ENCODE results near the gene PALLD.
"Not testable (repeated sequence)": the region's sequence is repeated elsewhere in the genome, so short reads cannot be mapped to it uniquely, and the experiment has no call there.

Gene PALLD

GRCh38 chr4:168496834-168497233 is at the start of gene PALLD:
Gene PALLD (plus strand): TSS chr4:168497052.
- no peak for DNase-seq

DNA sequence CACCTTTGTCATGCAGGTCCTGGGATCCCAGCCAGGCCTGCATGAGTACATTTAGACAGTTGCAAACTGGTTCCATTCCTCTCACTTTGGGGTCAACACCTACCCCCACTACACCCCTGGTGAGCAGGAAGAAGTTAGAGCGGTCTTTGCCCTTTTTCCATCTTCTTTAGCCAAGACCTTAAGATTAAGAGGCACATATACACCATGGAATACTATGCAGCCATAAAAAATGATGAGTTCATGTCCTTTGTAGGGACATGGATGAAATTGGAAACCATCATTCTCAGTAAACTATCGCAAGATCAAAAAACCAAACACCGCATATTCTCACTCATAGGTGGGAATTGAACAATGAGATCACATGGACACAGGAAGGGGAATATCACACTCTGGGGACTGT is 47.8 kb upstream of the PALLD start:
- not testable (repeated sequence) for DNase-seq

- DNase-seq = no peak
Measured at GRCh38 chr4:168449719-168450452, 47.0 kb upstream of the PALLD start.

DNA sequence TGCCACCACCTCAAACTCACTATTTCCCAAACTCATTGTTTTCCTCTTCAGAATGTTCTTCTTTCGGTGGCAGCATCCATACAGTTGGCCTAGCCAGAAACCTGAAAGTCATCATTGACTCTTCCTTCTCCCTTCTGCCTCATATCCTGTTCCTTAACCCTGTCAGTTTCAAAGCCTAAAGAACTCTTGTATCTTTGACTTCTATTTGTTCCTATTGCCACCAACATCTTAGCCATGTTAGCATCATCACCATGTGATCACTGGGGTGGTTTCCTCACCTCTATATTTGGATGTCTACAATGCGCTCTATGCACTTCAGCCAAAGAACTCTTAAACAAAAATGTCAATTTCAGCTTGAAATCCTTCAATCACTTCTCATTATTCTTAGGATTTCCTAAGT is 45.5 kb upstream of the PALLD start:
- DNase-seq = no peak

GRCh38 chr4:168451744-168452390 is 45.0 kb upstream of the PALLD start:
- DNase-seq = no peak

DNA sequence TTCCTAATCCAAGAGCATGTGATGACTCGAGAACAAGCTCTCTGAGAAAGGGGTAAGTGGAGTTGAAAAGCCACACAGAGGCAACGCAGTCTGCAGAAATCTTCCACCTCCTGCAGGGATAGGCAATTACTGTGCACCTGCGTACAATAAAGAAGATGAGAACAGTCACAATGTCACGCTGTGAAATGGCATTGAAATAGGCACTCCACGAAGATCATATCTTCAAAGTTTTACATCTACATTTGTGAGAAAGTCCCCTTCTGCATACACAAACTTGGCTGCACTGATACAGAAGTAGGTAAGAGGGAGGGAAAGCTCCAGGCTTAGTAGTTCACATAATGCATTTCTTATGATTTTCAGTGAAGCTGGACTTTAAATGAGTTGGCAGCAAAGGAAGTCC is 43.7 kb upstream of the PALLD start:
- no peak for DNase-seq

DNA sequence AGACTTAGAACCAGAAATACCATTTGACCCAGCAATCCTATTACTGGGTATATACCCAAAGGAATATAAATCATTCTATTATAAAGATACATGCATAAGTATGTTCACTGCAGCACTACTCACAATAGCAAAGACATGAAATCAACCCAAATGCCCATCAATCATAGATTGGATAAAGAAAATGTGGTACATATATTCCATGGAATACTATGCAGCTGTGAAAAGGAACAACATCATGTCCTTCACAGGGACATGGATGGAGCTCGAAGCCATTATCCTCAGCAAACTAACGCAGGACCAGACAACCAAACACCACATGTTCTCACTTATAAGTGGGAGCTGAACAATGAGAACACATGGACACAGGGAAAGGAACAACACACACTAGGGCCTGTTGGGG is 38.6 kb upstream of the PALLD start:
- not testable (repeated sequence) for DNase-seq

GRCh38 chr4:168461821-168462220 is 35.0 kb upstream of the PALLD start:
- no peak for DNase-seq

GRCh38 chr4:168472920-168473319 is 23.9 kb upstream of the PALLD start:
- no peak for DNase-seq

- DNase-seq = no peak
Measured at GRCh38 chr4:168474660-168475320, 22.1 kb upstream of the PALLD start.

GRCh38 chr4:168475745-168476144 is 21.1 kb upstream of the PALLD start:
- DNase-seq = no peak

DNA sequence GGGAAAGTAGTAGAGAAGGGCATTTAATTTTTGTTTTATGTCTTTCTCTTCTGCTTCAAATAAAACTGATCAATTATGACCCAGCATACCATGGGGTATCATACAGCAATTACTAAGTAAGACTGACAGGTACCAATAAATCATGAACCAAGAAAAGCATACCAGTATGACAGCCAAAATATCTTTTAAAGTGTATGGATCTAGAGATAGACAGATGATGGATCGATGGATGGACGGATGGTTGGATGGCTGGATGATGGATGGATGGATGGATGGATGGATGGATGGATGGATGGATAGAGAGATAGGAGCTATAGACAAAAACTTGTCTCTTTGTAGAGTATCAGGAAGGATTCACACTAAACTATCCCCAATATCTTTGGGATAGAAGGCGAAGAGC is 18.0 kb upstream of the PALLD start:
- DNase-seq = no peak

- peak; percentile 46 for DNase-seq
Measured at GRCh38 chr4:168480931-168481611, 15.8 kb upstream of the PALLD start.

DNA sequence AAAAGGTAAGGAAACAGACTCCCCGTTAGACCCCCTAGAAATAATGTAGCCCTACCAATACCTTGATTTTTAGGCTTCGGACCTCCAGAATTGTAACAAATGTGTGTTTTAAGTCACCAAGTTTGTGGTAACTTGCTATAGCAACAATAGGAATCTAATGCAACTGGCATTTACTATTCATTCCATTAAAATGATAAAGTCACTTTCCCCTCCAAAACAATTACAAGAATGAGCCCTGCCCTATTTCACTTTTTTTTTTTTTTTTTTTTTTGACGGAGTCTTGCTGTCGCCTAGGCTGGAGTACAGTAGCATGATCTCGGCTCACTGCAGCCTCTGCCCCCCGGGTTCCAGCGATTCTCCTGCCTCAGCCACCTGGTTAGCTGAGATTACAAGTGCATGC is 13.0 kb upstream of the PALLD start:
- no peak for DNase-seq

DNA sequence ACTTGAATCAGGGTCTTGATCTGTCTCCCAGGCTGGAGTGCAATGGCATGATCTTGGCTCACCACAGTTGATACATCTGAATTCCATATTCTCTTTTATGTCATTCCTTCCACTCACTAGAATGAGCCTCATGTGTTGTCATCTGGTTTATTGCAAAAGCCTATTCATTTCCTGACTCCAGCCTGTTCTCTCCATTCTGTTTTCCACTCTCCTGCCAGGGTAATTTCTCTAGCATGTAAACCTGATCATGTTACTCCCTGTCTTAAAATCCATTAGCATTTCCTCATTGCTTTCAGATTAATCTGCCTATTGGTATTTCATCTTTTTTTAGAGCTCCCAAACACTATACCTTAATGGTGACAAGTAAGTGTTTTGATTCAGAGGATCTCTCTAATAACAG is 12.2 kb upstream of the PALLD start:
- DNase-seq = no peak

DNA sequence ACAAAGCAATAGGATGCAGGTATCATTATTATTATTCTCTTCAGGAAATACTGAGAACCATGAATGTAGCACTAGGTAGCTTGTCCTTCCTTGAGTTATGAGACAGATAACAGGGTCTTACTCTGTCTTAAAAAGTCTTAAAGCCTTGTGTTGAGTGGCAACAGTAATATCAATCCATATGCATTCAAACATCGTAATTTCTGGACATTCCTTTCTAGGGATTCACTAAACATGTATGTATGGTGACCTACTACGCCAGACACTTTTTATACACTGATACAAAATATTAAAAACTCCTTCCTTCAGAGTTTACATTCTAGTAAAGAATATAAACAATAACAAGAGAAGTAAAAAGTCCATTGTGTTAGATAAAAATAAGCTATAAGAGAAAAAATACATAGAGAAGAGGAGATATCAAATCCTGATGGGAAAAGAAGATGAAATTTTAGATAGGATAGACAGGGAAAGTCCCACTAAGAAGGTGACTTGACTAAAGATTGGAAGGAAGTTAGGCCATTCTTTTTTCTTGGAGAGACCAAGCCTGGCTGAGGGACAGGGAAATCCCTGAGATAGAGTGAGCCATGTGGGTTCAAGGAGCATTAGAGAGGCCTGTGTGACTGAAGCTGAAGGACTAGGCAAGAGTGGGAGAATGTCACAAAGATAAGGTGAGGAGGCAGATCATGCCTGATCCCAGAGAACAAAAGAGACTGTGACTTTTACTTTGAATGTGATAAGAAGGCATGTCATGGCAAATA is 11.5 kb upstream of the PALLD start:
- no peak for DNase-seq

DNA sequence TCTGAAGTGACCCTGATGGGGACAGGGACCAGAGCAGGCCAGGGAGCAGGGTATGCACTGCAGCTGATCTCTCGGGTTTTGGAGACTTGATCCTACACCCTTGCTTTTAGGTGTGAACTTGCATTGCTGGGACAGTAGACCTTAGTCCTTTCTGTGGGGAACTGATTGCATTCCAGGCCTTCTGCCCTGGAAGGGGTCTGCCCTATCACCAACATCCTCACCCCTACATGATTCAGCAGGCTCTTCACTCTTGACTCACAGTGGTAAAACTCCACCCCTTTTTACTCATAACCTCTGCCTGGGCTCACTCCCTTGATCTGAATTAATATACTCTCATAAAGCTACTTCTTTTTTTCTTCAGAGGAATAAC is 10.0 kb upstream of the PALLD start:
- DNase-seq = no peak

DNA sequence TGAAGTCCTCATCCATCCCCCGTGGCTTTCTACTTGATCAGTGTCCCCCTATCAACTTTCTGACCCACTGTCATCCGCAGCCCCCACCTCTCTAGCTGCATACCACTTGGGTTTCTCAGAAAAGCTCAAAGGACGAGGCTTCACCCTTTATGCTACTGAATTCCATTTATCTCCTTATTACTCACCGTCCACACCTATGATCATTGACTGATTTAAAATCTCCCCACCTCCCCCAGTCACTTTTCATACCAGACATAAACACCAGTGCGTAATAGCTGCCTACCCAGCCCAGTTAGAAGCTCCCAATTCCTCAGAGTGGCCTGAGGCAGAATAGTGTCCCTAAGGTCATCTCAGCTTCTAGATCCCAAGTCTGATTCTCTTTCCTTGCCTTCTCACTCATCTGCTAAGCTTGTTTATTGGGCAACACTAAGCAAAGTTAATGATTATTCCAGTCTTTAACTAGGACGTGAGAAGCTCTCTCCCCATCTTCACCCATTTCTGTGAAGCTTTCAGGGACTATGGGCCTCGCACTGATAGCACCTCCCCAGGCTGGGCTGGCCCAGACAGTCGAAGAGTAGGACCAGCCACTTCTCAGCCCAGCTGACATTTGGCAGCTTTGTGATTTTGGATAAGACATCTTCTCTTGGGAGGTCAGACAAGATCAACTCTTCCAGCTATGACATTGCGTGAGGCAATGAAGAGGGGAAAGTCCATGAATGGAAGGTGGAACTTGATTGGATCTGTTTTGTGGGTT is 9.4 kb upstream of the PALLD start:
- DNase-seq = no peak

GRCh38 chr4:168488869-168489274 is 8.0 kb upstream of the PALLD start:
- DNase-seq = no peak

DNA sequence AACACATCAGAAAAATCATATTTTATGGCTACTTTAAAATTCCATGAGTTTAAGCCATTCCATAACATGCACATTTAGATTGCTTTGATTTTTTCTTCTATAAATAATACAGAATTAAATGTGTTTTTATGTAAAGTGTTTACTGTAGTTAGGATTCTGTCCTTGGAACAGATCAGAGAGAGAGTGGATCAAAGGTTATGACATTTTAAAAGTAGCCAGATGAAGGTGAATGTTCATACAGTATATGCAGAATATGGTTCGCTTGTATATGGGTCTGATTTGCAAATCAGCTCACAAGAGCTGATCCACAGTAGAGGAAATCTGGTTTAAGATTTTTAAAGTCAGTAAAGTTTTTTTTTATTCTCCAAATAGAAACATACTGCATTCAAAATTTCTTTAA is 7.2 kb upstream of the PALLD start:
- DNase-seq = no peak

- no peak for DNase-seq
Measured at GRCh38 chr4:168490711-168491110, 6.1 kb upstream of the PALLD start.

DNA sequence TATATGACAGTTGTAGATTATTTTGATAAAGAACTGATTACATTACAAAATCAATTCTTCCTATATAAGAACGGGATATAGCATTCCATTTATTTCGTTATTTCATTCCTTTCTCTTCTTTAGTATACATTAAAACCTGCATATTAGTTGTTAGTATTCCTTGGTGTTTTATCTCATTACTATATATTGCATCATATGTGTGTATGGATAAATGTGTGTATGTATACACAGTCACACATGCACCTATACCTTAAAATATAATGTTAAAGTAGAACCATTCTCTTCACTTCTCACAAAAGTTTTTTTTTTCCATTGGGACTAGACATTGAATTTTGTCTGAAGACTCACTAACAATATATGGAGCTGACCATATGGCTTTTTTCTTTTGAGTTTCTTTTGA is 5.3 kb upstream of the PALLD start:
- DNase-seq = no peak

Data from activated CD4-positive, alpha-beta T cell treated with anti-CD3 and anti-CD28 coated beads for 1 hour (primary cell).